Measurements from ENCODE around the gene PDE8A.

DNA sequence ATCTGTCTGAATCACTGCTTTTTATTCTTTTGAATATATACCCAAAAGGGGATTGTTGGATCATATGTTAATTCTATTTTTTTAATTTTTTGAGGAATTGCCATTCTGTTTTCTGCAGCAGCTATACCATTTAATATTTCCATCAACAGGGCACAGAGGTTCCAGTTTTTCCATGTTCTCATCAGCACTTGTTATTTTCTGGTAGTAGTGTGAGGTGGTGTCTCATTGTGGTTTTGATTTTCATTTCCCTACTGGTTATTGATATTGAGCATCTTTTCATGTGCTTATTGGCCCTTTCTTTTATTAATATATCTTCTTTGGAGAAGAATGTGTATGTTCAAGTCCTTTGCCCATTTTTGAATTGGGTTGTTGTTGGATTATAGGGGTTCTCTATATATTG, 68.1 kb downstream of the PDE8A start:
- TF ChIP-seq CTCF (conservative IDR thresholded peaks at IDR 0.05; ENCODE audit: low read length) (no peak), EZH2phosphoT487 (IDR thresholded peaks at IDR 0.05; ENCODE audit: borderline replicate concordance, low read depth, low read length) (no peak)
